OCI-LY1 (cell line): ENCODE results near the gene CDKL4.

Source experiments
- H2AFZ ChIP-seq: fragments of 200-600 bp; sonication (generic), shearing (Covaris generic); 2 replicates; pipeline ENCODE4 v1.6.0; 2014; ENCODE audit warnings: antibody characterized with exemption, mild to moderate bottlenecking, low read length
- H3F3A ChIP-seq: fragments of 200-600 bp; sonication (generic), shearing (Covaris generic); 2 replicates; pipeline ENCODE4 v1.6.0; 2014; ENCODE audit warnings: mild to moderate bottlenecking, antibody characterized with exemption, low read length, moderate library complexity; ENCODE audit not compliant: insufficient read depth
- H3K27ac ChIP-seq: fragments of 200-600 bp; sonication (generic); 2 replicates; pipeline ENCODE4 v1.5.1; 2014; ENCODE audit warnings: low read length, mixed run types, mild to moderate bottlenecking, low read depth; ENCODE audit not compliant: poor library complexity, severe bottlenecking
- H3K27me3 ChIP-seq: fragments of 200-600 bp; sonication (generic); 2 replicates; pipeline ENCODE4 v1.6.0; 2014; ENCODE audit warnings: antibody characterized with exemption, mild to moderate bottlenecking, low read length, moderate library complexity; ENCODE audit not compliant: insufficient read depth
- H3K36me3 ChIP-seq: fragments of 200-600 bp; sonication (generic); 2 replicates; pipeline ENCODE4 v1.6.1; 2014; ENCODE audit warnings: mild to moderate bottlenecking, antibody characterized with exemption, low read length, moderate library complexity, mixed read lengths; ENCODE audit not compliant: insufficient read depth
- H3K4me1 ChIP-seq: fragments of 200-600 bp; sonication (generic); 2 replicates; pipeline ENCODE4 v1.5.1; 2014; ENCODE audit warnings: mild to moderate bottlenecking, low read length, moderate library complexity; ENCODE audit not compliant: insufficient read depth, severe bottlenecking
- H3K4me2 ChIP-seq: fragments of 200-600 bp; sonication (generic), shearing (Covaris generic); 2 replicates; pipeline ENCODE4 v1.6.1; 2014; ENCODE audit warnings: low read length
- H3K4me3 ChIP-seq: fragments of 200-600 bp; sonication (generic); 2 replicates; pipeline ENCODE4 v1.5.1; 2014; ENCODE audit warnings: low read length, low read depth, mild to moderate bottlenecking, mixed read lengths; ENCODE audit not compliant: poor library complexity, severe bottlenecking
- H3K79me2 ChIP-seq: fragments of 200-600 bp; shearing (Covaris generic); 2 replicates; pipeline ENCODE4 v1.6.1; 2016; ENCODE audit warnings: mixed run types, low read length, mixed read lengths; ENCODE audit not compliant: insufficient read depth
- H3K9ac ChIP-seq: fragments of 200-600 bp; sonication (generic), shearing (Covaris generic); 2 replicates; pipeline ENCODE4 v1.6.1; 2014; ENCODE audit warnings: mild to moderate bottlenecking, low read length, mixed read lengths
- H3K9me2 ChIP-seq: fragments of 200-600 bp; sonication (generic), shearing (Covaris generic); 2 replicates; pipeline ENCODE4 v1.6.1; 2014; ENCODE audit warnings: low read depth, mild to moderate bottlenecking, low read length, mixed read lengths
- H3K9me3 ChIP-seq: fragments of 200-600 bp; shearing (Covaris generic); 2 replicates; pipeline ENCODE4 v1.6.1; 2014; ENCODE audit warnings: low read length, mixed read lengths
- H4K20me1 ChIP-seq: fragments of 200-600 bp; sonication (generic), shearing (Covaris generic); 2 replicates; pipeline ENCODE4 v1.6.0; 2016; ENCODE audit warnings: mild to moderate bottlenecking, low read length; ENCODE audit not compliant: insufficient read depth
- EZH2 ChIP-seq: fragments of 200-600 bp; sonication (generic), shearing (Covaris generic); IDR thresholded peaks from 2 replicates; pipeline ENCODE4 v1.8.0; 2017; ENCODE audit warnings: borderline replicate concordance, mixed run types, mild to moderate bottlenecking, antibody characterized with exemption, low read length, moderate library complexity, mixed read lengths
- TF ChIP-seq, protein P1 (sequence below): fragments of 200-600 bp; sonication (generic), shearing (Covaris generic); IDR thresholded peaks from 2 replicates; pipeline ENCODE4 v1.5.1; 2017; ENCODE audit warnings: mild to moderate bottlenecking, antibody characterized with exemption, low read length, moderate library complexity, mixed read lengths

The CDKL4 gene

DNA sequence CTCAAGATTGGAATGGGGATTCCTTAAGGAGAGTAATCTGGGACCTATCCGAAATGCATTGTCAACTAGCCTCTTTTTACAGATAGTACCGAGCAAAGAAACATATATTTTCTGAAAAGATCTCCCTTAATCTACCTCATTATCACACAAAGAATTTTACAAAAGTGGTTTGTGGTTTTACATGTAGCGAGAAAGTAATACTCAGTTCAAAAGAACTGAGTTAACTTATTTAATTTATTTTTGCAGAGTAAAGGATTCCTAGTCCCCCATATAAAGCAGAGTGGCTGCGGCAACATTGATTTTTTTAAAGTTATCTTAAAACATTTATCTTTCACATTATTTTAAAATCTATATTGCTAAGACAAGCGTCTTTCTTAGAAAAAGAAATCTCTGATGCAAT, 107.0 kb downstream of the CDKL4 start:
- Histone ChIP-seq H2AFZ (no peak overlapping the region), H3K9ac (no peak overlapping the region), H3K36me3 (no peaks in the 10 kb centered on the region), H3F3A (no peaks in the 10 kb centered on the region), H3K79me2 (no peaks in the 10 kb centered on the region), H3K4me2 (no peak overlapping the region), H3K27me3 (no peaks in the 10 kb centered on the region), H3K9me2 (no peaks in the 10 kb centered on the region), H3K27ac (no peak overlapping the region), H4K20me1 (no peaks in the 10 kb centered on the region), H3K4me3 (no peak overlapping the region), H3K4me1 (peaks cover 25% of the 10 kb centered on the region), H3K9me3 (no peaks in the 10 kb centered on the region)
- no peak for TF ChIP-seq EZH2
- TF ChIP-seq, protein P1, sequence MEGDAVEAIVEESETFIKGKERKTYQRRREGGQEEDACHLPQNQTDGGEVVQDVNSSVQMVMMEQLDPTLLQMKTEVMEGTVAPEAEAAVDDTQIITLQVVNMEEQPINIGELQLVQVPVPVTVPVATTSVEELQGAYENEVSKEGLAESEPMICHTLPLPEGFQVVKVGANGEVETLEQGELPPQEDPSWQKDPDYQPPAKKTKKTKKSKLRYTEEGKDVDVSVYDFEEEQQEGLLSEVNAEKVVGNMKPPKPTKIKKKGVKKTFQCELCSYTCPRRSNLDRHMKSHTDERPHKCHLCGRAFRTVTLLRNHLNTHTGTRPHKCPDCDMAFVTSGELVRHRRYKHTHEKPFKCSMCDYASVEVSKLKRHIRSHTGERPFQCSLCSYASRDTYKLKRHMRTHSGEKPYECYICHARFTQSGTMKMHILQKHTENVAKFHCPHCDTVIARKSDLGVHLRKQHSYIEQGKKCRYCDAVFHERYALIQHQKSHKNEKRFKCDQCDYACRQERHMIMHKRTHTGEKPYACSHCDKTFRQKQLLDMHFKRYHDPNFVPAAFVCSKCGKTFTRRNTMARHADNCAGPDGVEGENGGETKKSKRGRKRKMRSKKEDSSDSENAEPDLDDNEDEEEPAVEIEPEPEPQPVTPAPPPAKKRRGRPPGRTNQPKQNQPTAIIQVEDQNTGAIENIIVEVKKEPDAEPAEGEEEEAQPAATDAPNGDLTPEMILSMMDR: no peak

DNA sequence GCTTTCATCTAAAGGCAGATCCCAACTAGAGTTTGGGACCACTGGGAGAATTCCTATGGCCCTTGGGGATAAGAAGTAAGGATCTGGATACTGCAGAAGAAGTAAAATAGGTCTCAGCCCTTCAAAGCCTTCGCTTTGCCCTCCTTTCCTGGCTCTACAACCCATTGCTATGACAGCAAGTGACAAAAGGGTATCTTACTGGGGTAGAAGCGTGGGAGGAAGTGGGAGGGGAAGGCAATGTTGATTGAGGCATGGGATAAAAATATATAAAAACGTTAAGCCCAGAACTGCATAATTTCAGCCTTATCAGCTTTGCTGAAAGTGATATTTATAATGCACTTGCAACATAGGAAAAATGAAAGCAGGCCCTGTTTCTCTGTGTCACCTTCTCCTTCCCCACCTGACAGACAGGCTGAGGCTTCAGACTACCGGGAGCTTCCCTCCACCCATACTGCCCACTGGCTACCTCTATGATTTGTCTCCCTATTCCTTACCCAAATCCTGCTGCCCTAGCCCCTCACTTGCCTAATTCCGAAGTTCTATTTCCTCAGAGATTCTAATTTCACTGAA, 108.0 kb downstream of the CDKL4 start:
- H3K9me2 ChIP-seq: no peaks in the 10 kb centered on the region
- peak overlapping the region; percentile 76; the same call in 1 of the 2 replicates for H2AFZ ChIP-seq
- H3K4me1 ChIP-seq: peaks cover 14% of the 10 kb centered on the region
- no peak overlapping the region for H3K9ac ChIP-seq
- H3F3A ChIP-seq: no peaks in the 10 kb centered on the region
- peak overlapping the region; percentile 39 for H3K4me2 ChIP-seq
- H4K20me1 ChIP-seq: no peaks in the 10 kb centered on the region
- no peaks in the 10 kb centered on the region for H3K79me2 ChIP-seq
- no peak for TF ChIP-seq EZH2
- TF ChIP-seq, protein P1: no peak
- no peaks in the 10 kb centered on the region for H3K36me3 ChIP-seq
- H3K27ac ChIP-seq: no peak overlapping the region
- peak overlapping the region; percentile 3 for H3K4me3 ChIP-seq
- H3K9me3 ChIP-seq: no peaks in the 10 kb centered on the region
- H3K27me3 ChIP-seq: no peaks in the 10 kb centered on the region

DNA sequence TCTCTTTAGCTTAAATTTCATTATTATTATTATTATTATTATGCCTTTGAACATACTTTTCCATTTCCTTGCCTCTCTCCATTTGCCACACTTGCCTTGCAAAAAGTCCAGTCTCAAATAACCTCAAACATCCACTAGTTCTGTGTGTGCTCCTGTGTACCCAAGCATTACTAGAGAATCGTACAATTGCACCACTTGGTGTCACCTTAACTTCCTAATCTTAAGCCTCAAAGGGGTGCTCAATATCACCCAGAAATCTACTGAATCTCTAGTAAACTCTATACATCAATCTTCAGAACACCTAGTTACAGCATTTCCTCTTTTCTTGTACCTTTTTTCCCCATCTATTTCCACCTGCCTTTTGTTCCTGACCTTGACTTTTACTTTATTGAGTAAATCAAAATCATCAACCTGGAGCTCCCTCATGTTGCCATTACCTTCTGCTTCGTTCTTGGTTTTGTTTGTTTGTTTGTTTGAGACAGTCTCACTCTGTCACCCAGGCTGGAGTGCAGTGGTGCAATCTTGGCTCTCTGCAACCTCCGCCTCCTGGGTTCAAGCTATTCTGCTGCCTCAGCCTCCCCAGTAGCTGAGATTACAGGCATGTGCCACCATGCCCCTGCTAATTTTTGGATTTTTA, 110.4 kb downstream of the CDKL4 start:
- no peaks in the 10 kb centered on the region for H3K79me2 ChIP-seq
- H4K20me1 ChIP-seq: no peaks in the 10 kb centered on the region
- no peaks in the 10 kb centered on the region for H3F3A ChIP-seq
- no peak overlapping the region for H2AFZ ChIP-seq
- no peaks in the 10 kb centered on the region for H3K36me3 ChIP-seq
- TF ChIP-seq, protein P1: no peak
- no peak for TF ChIP-seq EZH2
- H3K9me2 ChIP-seq: no peaks in the 10 kb centered on the region
- no peak overlapping the region for H3K27ac ChIP-seq
- peaks cover 14% of the 10 kb centered on the region for H3K4me1 ChIP-seq
- no peak overlapping the region for H3K4me2 ChIP-seq
- no peaks in the 10 kb centered on the region for H3K9me3 ChIP-seq
- no peaks in the 10 kb centered on the region for H3K27me3 ChIP-seq
- H3K9ac ChIP-seq: no peak overlapping the region
- H3K4me3 ChIP-seq: no peak overlapping the region
